Stimulated activated CD4-positive, alpha-beta T cell treated with anti-CD3 and anti-CD28 coated beads, TNF-alpha, amount 100 ng/mL, for 24 hours (primary cell): ENCODE data around the gene KLHDC9.

Experiments used
- DNase-seq, 3 experiments: peaks; one replicate each; pipeline ENCODE4 v3.0.0-alpha.2; 2020; ENCODE audit warnings: low read depth in 3 of 3

Gene KLHDC9

DNA sequence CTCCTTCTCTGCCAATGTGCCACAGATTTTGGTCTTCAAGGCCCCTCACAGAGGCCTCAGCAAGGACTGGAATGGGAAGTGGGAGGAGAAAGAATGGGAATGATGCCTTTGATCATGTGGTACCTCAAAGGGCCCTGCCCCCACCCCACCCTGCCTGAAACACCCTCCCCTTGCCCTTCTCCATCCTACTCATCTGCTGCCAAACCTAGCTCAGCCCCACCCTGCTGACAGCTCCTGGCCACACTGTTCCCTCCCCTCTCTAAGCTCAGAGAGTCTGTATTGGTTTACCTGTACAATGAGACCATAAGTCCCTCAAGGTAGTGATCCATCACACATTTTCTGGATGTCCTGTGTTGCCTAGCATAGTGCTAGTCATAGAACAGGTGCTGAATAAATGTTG, 21.8 kb upstream of the KLHDC9 start:
- DNase-seq: no peak

DNA sequence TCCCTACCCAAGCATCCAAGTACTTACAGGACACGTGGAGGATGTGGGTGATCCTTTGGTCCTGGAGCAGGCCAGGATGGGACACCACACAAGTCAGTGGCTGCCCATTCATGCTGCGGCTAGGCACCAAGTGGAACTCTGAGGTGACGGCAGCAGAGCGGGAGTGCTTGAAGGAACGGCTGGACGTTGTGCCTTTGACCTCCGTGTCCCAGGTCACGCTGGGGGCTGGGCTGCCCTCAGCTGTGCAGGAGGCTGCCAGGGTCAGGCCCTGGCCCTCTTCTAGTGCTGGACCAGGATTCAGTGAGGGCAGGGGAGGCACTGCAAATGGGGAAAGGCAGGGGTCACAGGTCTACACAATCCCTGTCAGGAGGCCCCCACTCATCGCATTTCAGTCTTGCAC, 20.7 kb upstream of the KLHDC9 start:
- no peak for DNase-seq

DNA sequence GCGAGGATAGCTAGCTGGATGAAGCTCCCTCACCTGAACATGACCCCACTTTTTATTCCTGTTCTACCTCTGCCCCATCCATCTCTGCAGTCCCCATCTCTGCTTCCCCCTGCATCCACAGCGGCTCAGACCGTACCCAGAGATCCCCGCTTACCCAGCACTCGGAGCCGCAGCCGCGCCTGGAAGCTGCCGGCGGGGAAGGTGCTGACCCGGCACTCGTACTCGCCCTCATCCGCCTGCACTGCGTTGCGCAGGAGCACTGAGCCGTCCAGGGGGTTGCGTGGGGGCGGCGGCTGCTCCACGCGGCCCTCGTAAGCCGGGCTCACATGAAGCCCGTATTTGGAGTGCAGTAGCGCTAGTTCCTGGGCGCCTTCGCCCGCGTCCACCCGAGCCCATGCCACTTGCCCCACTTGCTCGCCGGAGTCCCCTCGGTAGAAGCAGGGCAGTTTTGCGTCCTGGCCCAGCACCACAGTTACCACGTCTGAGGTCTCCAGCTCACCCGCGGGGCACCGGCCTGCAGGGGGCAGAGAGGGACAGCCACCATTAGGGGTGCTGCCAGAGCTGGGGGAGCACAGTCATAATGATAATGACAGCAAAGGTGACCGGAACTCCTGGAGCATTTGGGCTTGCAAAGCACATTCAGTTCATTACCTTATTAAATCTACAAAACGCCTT, 18.6 kb upstream of the KLHDC9 start:
- DNase-seq: no peak

DNA sequence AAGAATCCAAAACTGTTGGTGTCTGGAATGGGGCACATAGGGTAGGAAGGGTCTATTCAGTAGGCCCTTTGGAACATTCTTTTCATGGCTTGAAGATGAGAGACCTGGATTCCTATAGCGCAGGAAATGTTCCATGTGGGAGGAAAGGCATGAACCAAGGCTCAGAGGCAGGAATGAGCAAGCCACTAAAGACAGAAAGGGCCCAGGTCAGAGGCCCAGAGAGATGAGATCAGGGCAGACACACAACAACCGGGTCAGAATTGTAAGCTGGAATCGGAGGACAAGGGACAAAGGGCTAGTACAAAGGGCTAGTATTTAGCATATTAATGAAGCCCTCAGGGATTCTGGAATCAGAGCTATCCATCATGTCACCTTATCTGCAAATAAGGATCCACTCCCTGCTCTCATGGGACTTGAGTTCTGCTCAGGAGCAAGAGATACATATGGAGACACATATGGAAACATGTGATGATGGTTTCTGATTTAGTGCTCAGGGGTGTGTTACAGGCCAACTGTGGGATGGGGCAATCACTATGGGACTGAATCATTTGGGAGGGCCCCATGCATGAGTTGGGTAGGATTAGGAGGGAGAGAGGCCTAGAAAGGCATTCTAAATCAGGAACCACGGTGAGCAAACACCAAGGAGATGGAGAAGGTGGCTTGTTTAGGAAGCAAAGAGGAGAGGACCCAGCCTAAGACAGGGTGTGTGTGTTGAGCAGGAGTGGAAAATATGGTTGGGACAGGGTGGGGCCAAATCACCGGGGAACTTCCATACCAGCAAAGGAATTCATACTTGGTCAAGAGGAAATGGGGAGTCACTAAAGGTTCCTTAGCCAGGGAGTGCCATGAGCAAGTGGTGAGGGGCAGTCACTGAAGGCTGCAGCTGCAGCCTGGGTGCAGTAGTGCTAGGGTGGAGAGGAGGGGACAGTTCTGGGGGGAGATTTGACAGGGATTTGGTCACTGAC, 17.4 kb upstream of the KLHDC9 start:
- DNase-seq: no peak

DNA sequence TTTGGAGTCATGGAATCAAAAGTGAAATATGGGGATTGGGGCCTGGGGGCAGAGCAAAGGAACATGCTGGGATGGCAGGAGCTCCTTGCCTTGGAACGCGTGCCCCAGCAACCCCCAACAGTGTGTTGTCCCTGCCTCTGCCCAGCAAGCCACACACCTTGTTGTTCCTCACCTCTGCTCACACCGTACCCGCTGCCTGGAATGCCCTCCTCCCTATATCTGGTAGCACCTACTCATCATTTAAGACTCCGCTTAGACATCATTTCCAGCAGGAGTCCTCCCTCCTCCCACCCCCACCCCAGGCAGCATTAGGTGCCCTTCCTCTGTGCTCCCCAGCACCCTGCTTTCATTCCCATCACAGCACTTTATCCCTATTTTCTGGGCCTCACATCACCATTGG, 16.6 kb upstream of the KLHDC9 start:
- no peak for DNase-seq

DNA sequence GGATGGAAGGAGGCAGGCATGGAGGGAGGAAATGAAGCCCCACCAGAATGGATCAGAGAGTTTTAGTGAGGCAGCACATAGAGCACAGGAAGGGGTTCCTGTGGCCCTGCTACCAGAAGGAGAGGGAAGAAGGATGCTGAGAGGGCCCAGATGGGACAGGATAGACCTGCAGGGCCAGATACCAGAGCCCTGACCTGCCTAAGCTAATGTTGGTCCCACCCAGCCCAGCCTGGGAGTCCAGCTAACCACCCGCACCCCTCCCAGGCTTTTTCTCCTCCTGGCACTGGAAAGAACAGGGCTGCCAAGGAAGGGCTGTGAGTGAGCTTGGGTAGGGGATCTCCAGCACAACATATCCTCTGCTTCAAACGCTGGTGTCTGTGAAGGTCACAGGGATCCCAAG, 15.7 kb upstream of the KLHDC9 start:
- DNase-seq: no peak

DNA sequence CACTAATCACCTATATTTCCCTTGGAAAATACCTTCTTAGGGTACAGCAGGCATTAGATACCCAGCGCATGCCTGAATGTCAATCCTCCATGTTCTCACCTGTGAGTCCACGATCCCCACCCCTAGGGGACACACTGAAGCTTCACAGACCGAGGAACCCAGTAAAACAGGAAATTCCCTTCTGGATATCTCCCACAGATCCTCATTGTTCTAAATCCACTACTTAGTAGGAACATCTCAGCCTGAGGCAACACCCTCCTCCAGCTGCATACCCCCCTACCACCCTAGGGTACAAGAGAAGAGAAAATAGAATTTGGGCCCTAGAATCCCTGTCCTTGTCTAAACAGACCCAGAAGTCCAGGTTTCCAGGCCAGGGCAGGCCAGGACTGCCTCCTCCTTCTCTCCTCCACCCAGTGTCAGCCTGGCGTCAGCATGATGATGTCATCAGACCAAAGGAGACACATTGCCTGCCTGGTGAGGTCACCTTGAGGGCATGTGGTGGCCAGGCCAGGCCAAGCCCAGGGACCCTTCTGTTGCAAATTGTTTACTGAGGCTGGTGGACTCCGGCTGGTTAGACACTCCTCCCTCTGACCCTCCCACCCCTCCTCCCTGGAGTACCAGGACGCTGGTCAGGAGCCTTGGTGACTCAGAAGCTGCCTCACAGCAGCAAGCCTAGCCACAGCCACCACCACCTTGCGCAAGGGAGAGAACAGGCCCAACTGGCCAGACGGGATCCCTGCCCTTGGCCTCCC, 15.0 kb upstream of the KLHDC9 start:
- no peak for DNase-seq

DNA sequence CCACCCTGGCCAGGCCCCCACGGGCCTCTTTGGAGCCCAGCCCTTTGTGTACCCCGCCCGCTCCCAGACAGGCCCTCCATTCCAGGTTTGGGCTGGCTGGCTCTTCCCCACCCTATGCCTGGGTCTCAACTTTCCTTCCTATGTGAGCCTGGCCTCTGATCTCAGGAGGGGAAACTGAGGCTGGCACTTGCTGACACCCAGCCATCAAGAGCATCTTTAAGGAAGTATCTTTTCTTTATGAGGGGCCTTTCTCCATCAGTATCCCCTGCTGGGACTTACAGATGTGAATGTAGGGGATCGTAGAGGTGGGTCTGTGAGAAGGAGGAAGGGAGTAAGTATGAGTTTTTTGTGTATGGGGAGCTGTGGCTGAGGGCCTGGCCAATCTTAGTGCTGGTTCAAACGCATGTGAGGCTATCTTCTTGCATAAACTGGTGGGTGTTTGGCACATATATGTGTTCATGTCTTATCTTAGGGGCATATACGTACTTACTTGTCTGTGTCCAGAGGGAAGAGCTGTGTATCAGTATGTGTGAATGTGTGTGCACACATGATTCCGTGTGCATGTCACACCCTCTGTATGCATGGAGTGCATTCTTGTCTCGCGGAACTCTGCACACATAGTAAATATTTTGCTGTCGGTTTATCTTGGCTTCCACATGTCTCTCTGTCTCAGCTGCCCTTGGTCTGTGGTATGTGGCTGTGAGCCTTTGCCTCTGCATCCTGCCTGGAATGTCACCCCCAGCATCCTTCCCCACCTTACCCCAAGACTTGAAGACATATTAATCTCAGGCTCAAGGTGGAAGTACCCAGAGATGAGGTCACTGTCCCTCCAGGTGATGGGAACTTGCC, 14.2 kb upstream of the KLHDC9 start:
- DNase-seq: no peak

DNA sequence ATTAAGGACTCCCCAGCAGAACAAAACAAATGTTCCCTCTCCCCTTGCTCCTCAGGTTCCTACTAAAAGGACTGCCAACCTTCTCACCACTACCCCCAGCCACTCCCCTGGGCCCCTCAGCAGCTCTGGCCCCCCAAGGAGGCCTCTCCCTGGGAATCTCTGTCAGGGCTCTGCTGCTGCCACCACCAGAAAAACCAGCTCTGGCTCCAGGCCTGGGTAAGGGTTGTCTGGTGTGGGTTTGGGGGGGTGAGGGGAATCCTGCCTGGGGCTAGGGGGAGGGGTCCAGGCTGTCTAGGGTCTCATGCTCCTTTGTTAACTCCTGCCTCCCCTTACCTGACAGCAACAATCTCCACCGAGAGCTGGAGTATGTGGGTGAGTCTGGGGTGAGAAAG, 13.6 kb upstream of the KLHDC9 start:
- DNase-seq: no peak

DNA sequence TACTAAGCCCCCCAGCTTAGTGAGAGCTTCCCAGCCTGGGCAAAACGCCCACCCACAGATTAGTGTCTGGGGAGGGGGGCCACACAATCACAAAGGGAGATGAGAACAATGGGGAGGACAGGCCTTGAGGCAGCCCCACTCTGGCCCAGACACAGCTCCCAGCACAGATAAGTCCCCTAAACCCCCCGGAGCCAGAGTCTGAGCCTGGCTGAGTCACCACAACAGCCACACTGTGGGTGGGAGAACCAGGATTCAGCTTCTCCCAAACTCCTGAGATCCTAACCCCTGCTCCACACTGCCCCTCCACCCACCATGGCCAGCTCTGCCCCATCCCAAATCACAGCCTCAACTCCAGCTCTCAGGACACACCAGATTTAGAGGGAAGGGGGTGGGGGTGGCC, 13.0 kb upstream of the KLHDC9 start:
- no peak for DNase-seq

DNA sequence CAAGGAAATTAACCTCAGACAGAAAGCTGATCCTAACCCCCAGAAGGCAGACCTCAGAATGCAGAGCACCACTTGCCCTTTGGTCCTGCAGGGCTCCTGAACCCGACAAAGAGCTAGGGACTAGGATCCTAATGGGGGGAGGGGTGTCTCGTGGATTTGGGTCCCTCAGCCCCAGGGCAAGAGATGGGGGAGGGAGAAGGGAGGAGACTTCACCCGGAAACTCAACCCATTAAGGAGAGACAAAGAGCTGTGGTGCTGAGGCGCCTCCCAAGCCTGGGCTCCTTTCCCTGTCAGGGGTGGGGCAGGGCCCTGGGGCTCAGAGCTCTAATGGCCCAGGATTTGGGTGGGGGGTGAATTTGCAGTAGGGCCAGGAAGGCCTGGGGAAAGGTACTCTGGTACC, 11.7 kb upstream of the KLHDC9 start:
- DNase-seq: no peak

DNA sequence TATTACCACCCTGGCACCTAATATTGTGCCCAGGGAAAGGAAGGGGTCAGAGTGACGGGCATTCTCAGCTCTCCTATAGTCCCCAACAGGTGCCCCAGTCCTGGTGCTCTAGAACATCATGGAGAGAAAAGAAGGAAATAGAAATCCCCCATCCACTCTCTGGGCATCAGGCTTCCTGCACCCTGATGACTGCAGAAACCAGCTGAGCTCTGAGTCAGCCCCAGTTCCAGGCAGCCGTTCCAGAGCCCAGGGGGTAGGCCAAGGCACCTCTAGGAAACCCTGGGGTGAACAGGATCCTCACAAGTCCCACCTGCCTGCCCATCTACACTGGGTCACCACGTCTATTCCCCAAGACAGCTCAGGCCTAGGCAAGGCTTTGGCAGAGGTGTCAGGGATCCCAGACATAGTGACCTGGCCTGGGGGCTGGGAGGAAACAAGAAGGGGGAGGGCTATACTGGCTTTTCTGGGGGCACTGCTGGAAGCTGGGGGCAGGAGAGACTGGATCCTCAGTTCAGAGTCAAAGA, 9.5 kb upstream of the KLHDC9 start:
- no peak for DNase-seq

DNA sequence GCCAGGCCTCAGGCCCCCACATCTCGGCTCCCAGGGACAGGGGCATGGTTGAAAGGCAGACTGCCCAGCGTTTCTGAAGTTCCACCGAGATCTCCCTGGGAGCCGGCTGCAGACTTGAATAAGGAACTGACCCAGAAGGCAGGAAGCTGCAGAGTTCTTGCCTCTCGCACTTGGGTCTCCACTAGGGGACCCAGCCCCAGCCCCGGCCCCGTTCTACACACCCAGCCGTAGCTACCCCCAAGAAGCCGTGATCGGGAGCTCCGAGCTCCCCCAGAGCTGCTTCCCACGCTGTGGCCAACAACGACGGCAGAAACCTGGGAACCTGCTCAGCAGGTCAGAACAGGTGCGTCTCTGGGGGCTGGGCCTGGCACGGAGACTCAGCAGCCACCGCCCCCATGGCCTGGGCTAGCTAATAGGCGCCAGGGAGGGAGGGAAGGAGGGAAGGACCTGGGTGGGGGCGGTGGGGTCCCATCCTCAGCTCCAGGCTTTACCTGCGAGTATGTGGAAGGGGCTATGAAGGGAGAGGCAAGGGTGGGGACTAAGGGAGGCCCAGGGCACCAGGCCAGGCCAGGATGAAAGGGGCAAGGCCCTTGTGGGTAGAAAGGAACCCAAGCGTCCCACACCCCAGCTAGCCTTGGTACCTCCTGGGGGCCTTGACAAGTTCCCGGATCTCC, 8.8 kb upstream of the KLHDC9 start, which contains the start of gene NECTIN4:
Gene NECTIN4 (minus strand): TSS at position 308 of the 674 bp plus-strand sequence. CDS start 262 bp downstream, at position 46.
- DNase-seq: no peak

DNA sequence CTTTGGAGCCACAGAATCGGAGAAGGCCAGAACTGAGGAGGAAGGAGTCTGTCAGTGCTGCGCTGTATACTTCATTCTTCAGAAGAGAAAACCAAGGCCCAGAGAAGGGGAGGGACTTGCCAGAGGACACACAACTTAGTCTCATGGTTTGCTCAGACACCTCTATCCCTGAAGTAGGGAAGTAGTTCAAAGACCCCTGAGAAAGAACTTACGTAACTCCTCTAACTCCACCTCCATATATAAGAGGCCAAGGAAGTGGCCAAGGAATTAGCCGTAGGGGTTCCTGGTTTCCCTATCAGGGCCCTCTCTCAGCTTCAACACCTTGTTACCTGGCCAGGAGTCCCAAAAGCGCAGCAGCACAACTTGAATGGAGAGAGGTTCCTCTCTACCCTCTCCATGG, 8.2 kb upstream of the KLHDC9 start:
- no peak for DNase-seq

DNA sequence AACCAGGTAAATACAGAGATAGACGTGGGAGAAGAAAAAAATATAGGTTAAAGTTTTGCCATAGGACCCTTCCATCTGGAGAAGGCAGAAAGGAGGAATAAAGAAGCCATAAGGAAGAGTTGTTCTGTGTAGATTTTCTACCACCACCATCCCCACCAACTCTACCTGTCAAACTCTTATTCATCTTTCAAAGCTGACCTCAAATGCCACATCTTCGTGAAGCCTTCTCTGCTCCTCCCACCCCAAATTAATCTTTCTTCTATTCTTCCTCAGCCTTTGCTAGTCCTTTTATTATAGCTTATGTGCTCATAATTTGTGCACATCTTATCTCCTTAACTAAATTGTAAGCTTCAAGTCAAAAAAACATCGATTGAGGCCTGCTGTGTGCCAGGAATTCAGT, 7.5 kb upstream of the KLHDC9 start:
- DNase-seq: no peak

DNA sequence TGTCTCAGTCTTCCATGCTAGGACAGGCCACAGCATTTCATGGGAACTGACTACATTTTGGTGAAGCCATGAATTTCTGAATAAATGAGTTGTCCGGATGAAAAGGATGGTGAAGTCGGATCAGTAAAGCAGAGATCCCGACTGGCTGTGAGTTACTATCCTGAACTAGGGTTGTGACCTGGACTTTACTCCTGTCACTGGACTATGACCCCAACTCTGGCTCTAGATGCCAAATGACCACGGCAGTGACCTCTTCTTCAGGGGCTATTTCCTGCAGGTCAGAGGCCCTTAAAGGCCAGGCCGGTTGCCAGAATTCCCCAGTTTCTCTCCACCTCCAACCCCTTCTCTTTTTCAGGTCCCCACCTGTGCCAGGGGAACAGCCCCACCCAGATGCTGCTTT, 7.1 kb upstream of the KLHDC9 start:
- no peak for DNase-seq

DNA sequence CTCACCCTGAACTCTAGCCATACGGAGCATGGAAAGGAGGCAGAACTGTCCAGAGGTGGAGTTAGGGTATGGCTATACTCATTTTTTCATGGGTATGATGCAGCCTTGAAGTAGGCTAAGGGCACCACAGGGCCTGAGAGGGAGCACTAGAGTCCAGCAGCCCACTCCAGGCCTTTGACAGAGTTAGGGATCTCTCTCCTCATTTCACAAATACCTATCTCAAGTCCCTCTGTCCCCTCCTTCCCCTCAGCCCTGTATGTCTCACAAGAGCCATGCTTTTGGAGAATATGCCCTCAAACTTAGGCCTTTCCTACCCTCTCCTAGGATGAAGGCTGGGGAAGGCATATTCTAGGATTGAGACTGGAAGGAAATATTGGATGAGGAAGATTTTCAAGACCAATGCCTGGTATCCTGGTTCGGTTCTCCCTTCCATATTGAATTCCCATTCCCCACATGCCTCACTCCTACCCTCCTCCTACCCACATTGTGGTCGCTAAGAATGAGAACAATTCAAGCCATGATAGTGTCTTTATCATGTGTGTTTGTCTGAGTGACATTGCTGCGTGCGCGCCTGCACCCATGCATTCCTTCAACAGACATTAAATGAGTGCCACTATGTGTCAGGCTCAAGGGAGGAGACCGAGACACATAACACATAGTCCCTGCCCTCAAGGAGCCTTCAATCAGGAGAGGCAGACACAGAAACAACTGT, 6.2 kb upstream of the KLHDC9 start:
- DNase-seq: no peak

DNA sequence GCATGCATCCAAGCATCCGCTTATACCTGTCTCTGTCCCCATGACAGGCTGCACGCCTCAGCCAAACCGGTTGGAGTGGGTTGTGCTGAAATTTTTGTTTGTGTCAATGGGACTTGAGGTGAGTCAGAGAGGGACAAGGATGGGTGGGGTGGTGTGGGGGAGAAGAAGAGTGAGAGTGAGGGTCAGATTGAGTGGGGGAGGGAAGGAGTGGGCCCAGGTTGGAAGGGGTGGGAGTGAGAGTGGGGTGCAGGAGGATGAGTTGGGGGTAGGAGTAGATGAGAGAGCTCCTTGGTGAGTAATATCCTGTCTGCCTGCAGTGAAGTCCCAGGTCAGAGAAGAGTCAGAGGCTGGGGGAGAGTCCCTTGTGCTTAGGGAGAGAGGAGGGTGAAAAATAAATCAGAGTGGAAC, 5.5 kb upstream of the KLHDC9 start:
- peak; percentile 16 to 47 (median 36) for DNase-seq

DNA sequence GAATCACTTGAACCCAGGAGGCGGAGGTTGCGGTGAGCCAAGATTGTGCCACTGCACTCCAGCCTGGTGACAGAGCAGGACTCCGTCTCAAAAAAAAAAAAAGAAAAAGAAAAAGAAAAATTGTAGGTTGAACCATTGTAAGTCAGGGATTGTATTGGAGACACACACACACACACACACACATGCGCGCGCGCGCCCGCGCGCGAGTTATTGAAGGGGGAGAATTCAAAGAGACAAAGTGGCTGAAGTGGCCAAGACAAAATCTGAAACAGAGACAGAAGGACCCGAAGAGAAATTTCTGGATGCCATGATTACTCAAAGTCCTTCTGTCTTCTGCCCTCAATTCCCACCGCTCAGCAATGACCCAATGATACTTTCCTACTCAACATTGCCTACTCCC, 3.7 kb upstream of the KLHDC9 start:
- DNase-seq: no peak

DNA sequence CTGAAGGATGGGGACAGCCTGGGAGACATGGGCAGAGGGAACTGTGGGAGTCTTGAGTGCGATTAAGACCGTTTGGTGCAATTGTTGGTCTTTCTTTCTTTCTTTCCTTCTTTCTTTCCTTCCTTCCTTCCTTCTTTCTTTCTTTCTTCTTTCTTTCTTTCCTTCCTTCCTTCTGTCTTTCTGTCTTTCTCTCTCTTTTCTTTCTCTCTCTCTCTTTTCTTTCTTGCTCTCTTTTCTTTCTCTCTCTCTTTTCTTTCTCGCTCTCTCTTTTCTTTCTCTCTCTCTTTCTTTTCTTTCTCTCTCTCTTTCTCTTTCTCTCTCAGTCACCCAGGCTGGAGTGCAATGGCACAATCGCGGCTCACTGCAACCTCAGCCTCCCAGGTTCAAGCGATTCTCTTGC, 2.9 kb upstream of the KLHDC9 start:
- no peak for DNase-seq
